ENCODE data around the gene NFYB. TPM values are rescaled to one million over a fixed set of nuclear protein-coding genes. Genes with fewer than 3 reads are reported as not detected.

Gene NFYB
- total RNA-seq, 1 experiment from 2014 or later = 22.4 TPM

DNA sequence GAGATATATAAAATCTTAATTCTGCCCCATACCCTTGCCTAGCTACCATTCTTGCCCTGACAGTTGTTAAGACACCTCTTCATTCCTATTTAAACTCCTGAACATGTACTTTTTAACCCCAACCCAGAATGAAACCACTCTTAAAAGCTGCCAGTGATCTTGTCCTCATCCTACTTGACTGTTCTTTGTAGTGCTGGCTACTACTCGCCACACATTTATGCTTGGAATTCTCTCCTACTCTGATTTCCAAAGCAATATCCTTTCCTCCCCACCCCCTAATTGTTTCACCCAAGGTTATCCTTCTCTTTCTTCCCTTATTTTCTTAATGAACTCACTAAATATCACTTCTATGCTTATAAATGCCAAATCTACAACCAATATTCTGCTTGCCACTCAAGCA lies 4.1 kb downstream of the NFYB start:
- no peak for ATAC-seq
- Histone ChIP-seq H3K4me3 (replicated peaks in 1 of 2; ENCODE audit: low read depth in 1 of 2, low read length in 2 of 2) (no peak overlapping the region), H3K4me2 (ENCODE audit: low read length) (no peak overlapping the region), H3K9me2 (ENCODE audit: insufficient read depth) (no peaks in the 10 kb centered on the region), H3K27me3 (ENCODE audit: insufficient read depth, low read length) (no peaks in the 10 kb centered on the region), H3K4me1 (ENCODE audit: control insufficient read depth in 1 of 2, insufficient read depth in 2 of 2, low read length in 2 of 2) (peaks cover 12 to 20% of the 10 kb centered on the region in 2 experiments), H3K9me3 (ENCODE audit: control insufficient read depth in 1 of 2, insufficient read depth in 1 of 2, low read depth in 1 of 2, low read length in 2 of 2) (no peaks in the 10 kb centered on the region), H3K9ac (ENCODE audit: low read length) (no peak overlapping the region), H3K79me2 (ENCODE audit: insufficient read depth, low read length) (peaks cover 43% of the 10 kb centered on the region), H2AFZ (ENCODE audit: low read depth, low read length, poor library complexity, severe bottlenecking) (no peak overlapping the region), H4K20me1 (ENCODE audit: insufficient read depth) (no peaks in the 10 kb centered on the region), H3K27ac (ENCODE audit: low read depth, low read length) (no peak overlapping the region), H3K36me3 (ENCODE audit: control insufficient read depth in 1 of 2, insufficient read depth in 2 of 2, low read length in 2 of 2) (peaks cover 9 to 11% of the 10 kb centered on the region in 2 experiments; a peak in 3 of 4 replicates)
- RAD21 ChIA-PET (ENCODE audit: low non-redundant PET in 1 of 2, low total read pairs in 2 of 2, uncharacterized antibody in 2 of 2, unreplicated experiment in 2 of 2) = no interaction called here
- DNase-seq (ENCODE audit: low read depth, low spot score) = no peak
- CTCF ChIA-PET = no interaction called here
- BruUV-seq (replicated peaks) = no TSS peak
- POLR2A ChIA-PET = no interaction called here
- intact Hi-C loops (cut with micrococcal nuclease) = no loop called here
- TF ChIP-seq EZH2 (IDR thresholded peaks at IDR 0.05) (no peak), YY1 (IDR thresholded peaks at IDR 0.05; ENCODE audit: extremely low read depth, insufficient replicate concordance, low read depth, low read length) (no peak), EGR1 (IDR thresholded peaks at IDR 0.05; ENCODE audit: low read depth) (no peak), ELF1 (IDR thresholded peaks at IDR 0.05; ENCODE audit: borderline replicate concordance, low read depth) (no peak), TCF7L2 (IDR thresholded peaks at IDR 0.05; ENCODE audit: borderline replicate concordance, extremely low read depth, insufficient read depth, insufficient read length) (no peak), SRF (IDR thresholded peaks at IDR 0.05; ENCODE audit: low read depth) (no peak), CEBPB (IDR thresholded peaks at IDR 0.05; ENCODE audit: low read depth) (no peak)
- TF ChIP-seq, protein P1, sequence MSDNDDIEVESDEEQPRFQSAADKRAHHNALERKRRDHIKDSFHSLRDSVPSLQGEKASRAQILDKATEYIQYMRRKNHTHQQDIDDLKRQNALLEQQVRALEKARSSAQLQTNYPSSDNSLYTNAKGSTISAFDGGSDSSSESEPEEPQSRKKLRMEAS (IDR thresholded peaks at IDR 0.05) = no peak
- TF ChIP-seq, protein P2, sequence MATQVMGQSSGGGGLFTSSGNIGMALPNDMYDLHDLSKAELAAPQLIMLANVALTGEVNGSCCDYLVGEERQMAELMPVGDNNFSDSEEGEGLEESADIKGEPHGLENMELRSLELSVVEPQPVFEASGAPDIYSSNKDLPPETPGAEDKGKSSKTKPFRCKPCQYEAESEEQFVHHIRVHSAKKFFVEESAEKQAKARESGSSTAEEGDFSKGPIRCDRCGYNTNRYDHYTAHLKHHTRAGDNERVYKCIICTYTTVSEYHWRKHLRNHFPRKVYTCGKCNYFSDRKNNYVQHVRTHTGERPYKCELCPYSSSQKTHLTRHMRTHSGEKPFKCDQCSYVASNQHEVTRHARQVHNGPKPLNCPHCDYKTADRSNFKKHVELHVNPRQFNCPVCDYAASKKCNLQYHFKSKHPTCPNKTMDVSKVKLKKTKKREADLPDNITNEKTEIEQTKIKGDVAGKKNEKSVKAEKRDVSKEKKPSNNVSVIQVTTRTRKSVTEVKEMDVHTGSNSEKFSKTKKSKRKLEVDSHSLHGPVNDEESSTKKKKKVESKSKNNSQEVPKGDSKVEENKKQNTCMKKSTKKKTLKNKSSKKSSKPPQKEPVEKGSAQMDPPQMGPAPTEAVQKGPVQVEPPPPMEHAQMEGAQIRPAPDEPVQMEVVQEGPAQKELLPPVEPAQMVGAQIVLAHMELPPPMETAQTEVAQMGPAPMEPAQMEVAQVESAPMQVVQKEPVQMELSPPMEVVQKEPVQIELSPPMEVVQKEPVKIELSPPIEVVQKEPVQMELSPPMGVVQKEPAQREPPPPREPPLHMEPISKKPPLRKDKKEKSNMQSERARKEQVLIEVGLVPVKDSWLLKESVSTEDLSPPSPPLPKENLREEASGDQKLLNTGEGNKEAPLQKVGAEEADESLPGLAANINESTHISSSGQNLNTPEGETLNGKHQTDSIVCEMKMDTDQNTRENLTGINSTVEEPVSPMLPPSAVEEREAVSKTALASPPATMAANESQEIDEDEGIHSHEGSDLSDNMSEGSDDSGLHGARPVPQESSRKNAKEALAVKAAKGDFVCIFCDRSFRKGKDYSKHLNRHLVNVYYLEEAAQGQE (IDR thresholded peaks at IDR 0.05; ENCODE audit: low read depth) = no peak
- TF ChIP-seq, protein P3, sequence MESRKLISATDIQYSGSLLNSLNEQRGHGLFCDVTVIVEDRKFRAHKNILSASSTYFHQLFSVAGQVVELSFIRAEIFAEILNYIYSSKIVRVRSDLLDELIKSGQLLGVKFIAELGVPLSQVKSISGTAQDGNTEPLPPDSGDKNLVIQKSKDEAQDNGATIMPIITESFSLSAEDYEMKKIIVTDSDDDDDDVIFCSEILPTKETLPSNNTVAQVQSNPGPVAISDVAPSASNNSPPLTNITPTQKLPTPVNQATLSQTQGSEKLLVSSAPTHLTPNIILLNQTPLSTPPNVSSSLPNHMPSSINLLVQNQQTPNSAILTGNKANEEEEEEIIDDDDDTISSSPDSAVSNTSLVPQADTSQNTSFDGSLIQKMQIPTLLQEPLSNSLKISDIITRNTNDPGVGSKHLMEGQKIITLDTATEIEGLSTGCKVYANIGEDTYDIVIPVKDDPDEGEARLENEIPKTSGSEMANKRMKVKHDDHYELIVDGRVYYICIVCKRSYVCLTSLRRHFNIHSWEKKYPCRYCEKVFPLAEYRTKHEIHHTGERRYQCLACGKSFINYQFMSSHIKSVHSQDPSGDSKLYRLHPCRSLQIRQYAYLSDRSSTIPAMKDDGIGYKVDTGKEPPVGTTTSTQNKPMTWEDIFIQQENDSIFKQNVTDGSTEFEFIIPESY (IDR thresholded peaks at IDR 0.05; ENCODE audit: extremely low read depth, insufficient replicate concordance, low read length) = no peak
